Ascending aorta (tissue), 2 donors: ENCODE measurements around the gene SAMMSON. TPM values are rescaled to one million over a fixed set of nuclear protein-coding genes. Genes with fewer than 3 reads are reported as not detected.
A peak's percentile ranks its signal among the peaks of the same experiment; 100 is the strongest.

Source experiments
- DNase-seq, 2 donors: peaks; one replicate each; pipeline ENCODE4 v3.0.0-alpha.2; 2019; ENCODE audit warnings: low spot score in 2 of 2
- H3K27ac ChIP-seq, 2 donors: fragments of 200-600 bp; sonication (generic); one replicate each; pipeline ENCODE4 v1.5.1; 2016 to 2017; ENCODE audit warnings: mild to moderate bottlenecking in 1 of 2
- H3K27me3 ChIP-seq: fragments of 200-600 bp; sonication (generic); one replicate; pipeline ENCODE4 v1.5.1; 2017
- H3K36me3 ChIP-seq, 2 donors: fragments of 200-600 bp; sonication (generic); one replicate each; pipeline ENCODE4 v1.5.1; 2016
- H3K4me1 ChIP-seq, 2 donors: fragments of 200-600 bp; sonication (generic); one replicate each; pipeline ENCODE4 v1.5.1; 2016 to 2017; ENCODE audit warnings: mild to moderate bottlenecking in 1 of 2
- H3K4me3 ChIP-seq, 2 donors: fragments of 200-600 bp; sonication (generic); one replicate each; pipeline ENCODE4 v1.5.1; 2016 to 2017; ENCODE audit warnings: mild to moderate bottlenecking in 1 of 2
- H3K9me3 ChIP-seq, 2 donors: fragments of 200-600 bp; sonication (generic); one replicate each; pipeline ENCODE4 v1.5.1; 2016
- intact Hi-C: fragments of 100-400 bp; cut with DNase I; formaldehyde crosslinking; loops from one replicate; pipeline ENCODE4 v1.15.1; 2023
- total RNA-seq: library from RNA; depleted of rRNA; stranded (reverse); fragments of >200 nt; gene quantifications from one replicate; pipeline ENCODE4 v1.1.0, GENCODE V29; 2016
- TF ChIP-seq, protein P1 (sequence below), 3 experiments: fragments of 200-600 bp in 2 of 3; fragments of 450-650 bp in 1 of 3; sonication (generic) in 2 of 3; IDR thresholded peaks; one replicate each; pipeline ENCODE4 v1.5.1; 2016 to 2019; ENCODE audit warnings: antibody characterized with exemption in 3 of 3, mild to moderate bottlenecking in 1 of 3, moderate library complexity in 1 of 3

The SAMMSON gene
- total RNA-seq, 1 donor from 2014 or later, result 2.2 TPM

DNA sequence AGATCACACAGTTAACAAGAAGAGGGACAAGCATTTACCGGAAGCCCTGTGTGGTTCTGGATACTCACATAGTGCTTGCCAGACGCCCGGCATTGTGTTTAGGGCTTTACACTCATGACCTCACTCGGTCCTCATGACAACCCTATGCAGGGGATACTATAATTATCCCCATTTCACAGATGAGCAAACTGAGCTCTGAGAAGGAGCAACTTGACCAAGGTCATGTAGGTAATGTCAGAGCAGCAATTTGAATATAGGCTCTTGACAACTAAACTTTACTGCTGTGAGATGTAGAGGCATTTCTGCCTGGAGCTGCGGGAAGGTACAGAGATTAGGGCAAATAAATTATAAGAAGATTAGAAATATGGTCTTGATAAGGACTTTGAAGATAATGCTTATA lies 70.0 kb downstream of the SAMMSON start:
- Histone ChIP-seq H3K4me3 (no peak overlapping the region), H3K9me3 (no peaks in the 10 kb centered on the region), H3K27me3 (no peaks in the 10 kb centered on the region), H3K36me3 (no peaks in the 10 kb centered on the region), H3K4me1 (peaks cover under 1 to 46% of the 10 kb centered on the region in 2 donors), H3K27ac (peak overlapping the region; percentile 66 to 90)
- intact Hi-C loops, result loop anchor here (5.0 kb wide), 1 partner anchor 72 kb away; the partner anchor contains the start of gene SAMMSON
- TF ChIP-seq, protein P1, sequence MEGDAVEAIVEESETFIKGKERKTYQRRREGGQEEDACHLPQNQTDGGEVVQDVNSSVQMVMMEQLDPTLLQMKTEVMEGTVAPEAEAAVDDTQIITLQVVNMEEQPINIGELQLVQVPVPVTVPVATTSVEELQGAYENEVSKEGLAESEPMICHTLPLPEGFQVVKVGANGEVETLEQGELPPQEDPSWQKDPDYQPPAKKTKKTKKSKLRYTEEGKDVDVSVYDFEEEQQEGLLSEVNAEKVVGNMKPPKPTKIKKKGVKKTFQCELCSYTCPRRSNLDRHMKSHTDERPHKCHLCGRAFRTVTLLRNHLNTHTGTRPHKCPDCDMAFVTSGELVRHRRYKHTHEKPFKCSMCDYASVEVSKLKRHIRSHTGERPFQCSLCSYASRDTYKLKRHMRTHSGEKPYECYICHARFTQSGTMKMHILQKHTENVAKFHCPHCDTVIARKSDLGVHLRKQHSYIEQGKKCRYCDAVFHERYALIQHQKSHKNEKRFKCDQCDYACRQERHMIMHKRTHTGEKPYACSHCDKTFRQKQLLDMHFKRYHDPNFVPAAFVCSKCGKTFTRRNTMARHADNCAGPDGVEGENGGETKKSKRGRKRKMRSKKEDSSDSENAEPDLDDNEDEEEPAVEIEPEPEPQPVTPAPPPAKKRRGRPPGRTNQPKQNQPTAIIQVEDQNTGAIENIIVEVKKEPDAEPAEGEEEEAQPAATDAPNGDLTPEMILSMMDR (IDR thresholded peaks at IDR 0.05), result no peak
- DNase-seq, result no peak

DNA sequence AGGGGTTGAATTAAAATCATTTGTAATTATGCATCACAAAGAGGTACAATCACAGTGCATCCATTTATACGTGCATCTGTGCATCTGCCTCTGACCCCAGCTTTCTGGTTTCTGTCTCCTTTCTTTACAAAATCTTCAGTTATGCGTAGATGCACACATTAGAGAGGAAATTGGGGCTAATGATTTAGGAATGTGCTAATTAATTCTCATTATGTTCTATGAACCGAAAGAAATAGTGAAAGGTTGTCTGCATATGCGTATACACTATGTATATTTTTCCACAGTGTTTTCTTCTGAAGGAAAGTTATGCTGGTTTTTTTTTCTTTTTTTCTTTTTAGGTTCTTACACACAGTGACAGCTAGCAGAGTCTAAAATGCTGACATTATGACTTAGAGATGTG lies 71.6 kb downstream of the SAMMSON start:
- no peaks in the 10 kb centered on the region for H3K27me3 ChIP-seq
- H3K4me1 ChIP-seq, result peaks cover 4 to 39% of the 10 kb centered on the region in 2 donors
- H3K27ac ChIP-seq, result peak overlapping the region; percentile 66 to 90
- intact Hi-C loops, result no loop called here
- H3K36me3 ChIP-seq, result no peaks in the 10 kb centered on the region
- DNase-seq, result no peak
- no peak overlapping the region for H3K4me3 ChIP-seq
- H3K9me3 ChIP-seq, result no peaks in the 10 kb centered on the region
- TF ChIP-seq, protein P1 (IDR thresholded peaks at IDR 0.05), result no peak

DNA sequence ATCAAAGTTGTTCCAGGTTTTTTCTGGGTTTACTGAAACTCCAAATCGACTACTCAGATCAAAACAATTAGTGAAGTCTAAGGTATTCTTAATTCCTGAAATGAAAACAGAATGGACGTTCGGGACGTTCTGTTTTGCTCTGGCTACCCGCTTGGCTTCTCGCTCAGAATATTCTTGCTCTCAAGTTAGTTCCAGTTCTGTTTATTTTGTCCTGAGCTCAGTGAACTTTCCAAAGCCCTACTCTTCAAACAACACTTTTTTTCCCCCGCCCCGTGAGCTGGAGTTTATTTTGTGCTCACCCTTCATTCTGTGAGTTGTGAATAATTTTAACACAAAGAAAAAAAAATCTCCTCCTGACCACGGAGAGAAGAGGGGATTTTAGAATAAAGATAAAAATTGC lies 72.6 kb downstream of the SAMMSON start:
- Histone ChIP-seq H3K9me3 (no peaks in the 10 kb centered on the region), H3K27ac (peak overlapping the region; percentile 66 to 90), H3K27me3 (no peaks in the 10 kb centered on the region), H3K36me3 (no peaks in the 10 kb centered on the region), H3K4me3 (peak overlapping the region in 1 of 2 donors; percentile 45), H3K4me1 (peaks cover 4 to 37% of the 10 kb centered on the region in 2 donors)
- TF ChIP-seq, protein P1 (IDR thresholded peaks at IDR 0.05), result no peak
- DNase-seq, result peak in 1 of 2 donors; percentile 76
- intact Hi-C loops, result no loop called here

DNA sequence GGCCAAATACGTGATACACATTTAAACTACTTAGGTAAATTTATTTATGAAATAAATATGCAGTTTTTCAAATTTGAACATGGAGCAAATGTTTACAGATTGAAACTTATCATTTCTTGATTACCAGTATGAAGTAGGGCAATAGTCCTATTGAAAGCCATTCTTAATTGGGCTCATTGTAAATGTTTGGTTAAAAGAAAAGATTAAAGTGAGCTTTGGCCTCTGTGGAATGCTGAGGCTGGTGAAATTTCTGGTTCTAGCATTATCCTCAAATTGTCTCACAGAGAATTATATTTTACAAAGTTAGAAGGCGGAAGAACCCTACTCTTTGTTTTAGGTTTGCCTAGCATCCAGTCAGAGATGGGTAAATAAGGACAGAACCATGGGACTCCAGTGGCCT lies 73.2 kb downstream of the SAMMSON start:
- H3K4me3 ChIP-seq, result no peak overlapping the region
- no peaks in the 10 kb centered on the region for H3K36me3 ChIP-seq
- TF ChIP-seq, protein P1 (IDR thresholded peaks at IDR 0.05), result no peak
- H3K4me1 ChIP-seq, result peaks cover 4 to 32% of the 10 kb centered on the region in 2 donors
- no peaks in the 10 kb centered on the region for H3K9me3 ChIP-seq
- DNase-seq, result no peak
- peak overlapping the region; percentile 66 to 90 for H3K27ac ChIP-seq
- intact Hi-C loops, result no loop called here
- H3K27me3 ChIP-seq, result no peaks in the 10 kb centered on the region

DNA sequence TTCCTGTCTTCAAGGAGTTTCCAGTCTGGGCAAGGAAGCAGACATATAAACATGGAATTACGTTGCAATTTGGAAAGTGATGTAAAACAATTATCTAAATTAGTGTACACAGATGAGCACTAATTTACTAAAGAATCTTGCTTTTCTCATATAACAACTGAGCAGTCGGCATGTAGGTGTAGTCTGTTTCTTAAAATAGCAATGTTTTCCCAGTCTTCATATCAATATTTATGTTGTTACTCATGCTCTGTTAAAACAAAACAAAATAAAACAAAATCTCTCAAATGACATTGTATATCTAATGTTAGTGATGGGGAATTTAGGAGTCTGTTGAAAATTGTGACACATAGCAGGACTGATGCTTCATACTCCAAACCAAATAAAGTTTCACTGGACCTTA lies 75.6 kb downstream of the SAMMSON start:
- H3K9me3 ChIP-seq, result no peaks in the 10 kb centered on the region
- H3K4me1 ChIP-seq, result peaks cover 4 to 19% of the 10 kb centered on the region in 2 donors
- peak overlapping the region; percentile 80 to 90 for H3K27ac ChIP-seq
- intact Hi-C loops, result loop anchor here (5.0 kb wide), 1 partner anchor 1582 kb away; no protein-coding TSS in a partner anchor
- no peak overlapping the region for H3K4me3 ChIP-seq
- no peaks in the 10 kb centered on the region for H3K36me3 ChIP-seq
- DNase-seq, result no peak
- no peaks in the 10 kb centered on the region for H3K27me3 ChIP-seq
- TF ChIP-seq, protein P1 (IDR thresholded peaks at IDR 0.05), result no peak

DNA sequence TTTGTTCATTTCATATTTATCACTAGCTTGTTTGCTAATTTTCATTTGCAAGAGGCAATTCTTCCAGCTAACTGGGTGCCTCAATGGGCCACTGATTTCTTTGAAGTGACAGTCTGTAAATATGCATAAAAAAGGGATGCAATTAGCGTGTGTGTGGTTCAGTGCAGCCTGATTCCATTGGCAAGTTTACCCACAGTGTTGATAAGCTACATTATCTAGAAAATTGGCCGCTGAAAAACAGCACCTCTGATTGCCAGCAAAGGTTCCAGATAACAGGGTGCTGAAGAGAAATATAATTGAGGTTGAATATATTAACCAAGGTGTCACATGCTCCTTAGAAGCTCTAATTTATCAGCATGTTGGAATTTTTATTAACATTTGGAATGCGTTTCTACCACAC lies 76.9 kb downstream of the SAMMSON start:
- H3K27me3 ChIP-seq, result no peaks in the 10 kb centered on the region
- no peak for DNase-seq
- H3K4me1 ChIP-seq, result peaks cover 4 to 17% of the 10 kb centered on the region in 2 donors
- H3K9me3 ChIP-seq, result no peaks in the 10 kb centered on the region
- TF ChIP-seq, protein P1 (IDR thresholded peaks at IDR 0.05), result no peak
- intact Hi-C loops, result loop anchor here (5.0 kb wide), 1 partner anchor 1581 kb away; no protein-coding TSS in a partner anchor
- no peaks in the 10 kb centered on the region for H3K36me3 ChIP-seq
- H3K4me3 ChIP-seq, result no peak overlapping the region
- peak overlapping the region; percentile 80 to 90 for H3K27ac ChIP-seq
